K562 (cell line): ENCODE results near the gene MYL5. TPM values are rescaled to one million over a fixed set of nuclear protein-coding genes. Genes with fewer than 3 reads are reported as not detected.

ENCODE experiments used
- ARID2 ChIP-seq: fragments of 450-650 bp; IDR thresholded peaks from 2 replicates; pipeline ENCODE4 v1.6.1; 2017; ENCODE audit warnings: antibody characterized with exemption, mild to moderate bottlenecking
- BRD9 ChIP-seq: fragments of 450-650 bp; IDR thresholded peaks from 2 replicates; pipeline ENCODE4 v1.6.1; 2018; ENCODE audit warnings: low read depth; ENCODE audit not compliant: partially characterized antibody
- CBX3 ChIP-seq, 2 experiments: IDR thresholded peaks; 1 replicate in 1 of 2; 2 replicates in 1 of 2; pipeline ENCODE4 v1.6.1; 2012; ENCODE audit warnings: inconsistent platforms in 2 of 2, low read length in 2 of 2, borderline replicate concordance in 1 of 2, control low read depth in 1 of 2
- CHCHD3 ChIP-seq: fragments of 250-450 bp; sonication (Bioruptor Pico); IDR thresholded peaks from 2 replicates; pipeline ENCODE4 v2.1.2; 2022; ENCODE audit warnings: mild to moderate bottlenecking
- DPF2 ChIP-seq: fragments of 450-650 bp; IDR thresholded peaks from 2 replicates; pipeline ENCODE4 v1.6.1; 2016
- ELK1 ChIP-seq: sonication (generic); formaldehyde crosslinking; IDR thresholded peaks from 2 replicates; pipeline ENCODE4 v1.8.1; 2022; ENCODE audit warnings: missing genetic modification reagents
- FOXO4 ChIP-seq: fragments of 450-650 bp; formaldehyde crosslinking; IDR thresholded peaks from 2 replicates; pipeline ENCODE4 v1.4.0; 2020; ENCODE audit warnings: mild to moderate bottlenecking, moderate library complexity
- GTF2A2 ChIP-seq: IDR thresholded peaks from 2 replicates; pipeline ENCODE4 v1.6.1; 2016; ENCODE audit warnings: mild to moderate bottlenecking, missing genetic modification characterization, missing compliant biosample characterization
- HIVEP1 ChIP-seq: fragments of 250-450 bp; sonication (Bioruptor Pico); IDR thresholded peaks from 2 replicates; pipeline ENCODE4 v1.4.0; 2020; ENCODE audit warnings: mild to moderate bottlenecking
- MCM5 ChIP-seq: fragments of 450-650 bp; IDR thresholded peaks from 2 replicates; pipeline ENCODE4 v1.6.1; 2016; ENCODE audit warnings: low read depth
- MTA2 ChIP-seq: fragments of 450-650 bp; IDR thresholded peaks from 2 replicates; pipeline ENCODE4 v1.6.1; 2016; ENCODE audit warnings: low read depth
- NCOA6 ChIP-seq: fragments of 450-650 bp; IDR thresholded peaks from 2 replicates; pipeline ENCODE4 v1.6.1; 2017; ENCODE audit warnings: mild to moderate bottlenecking
- POLR2AphosphoS5 ChIP-seq: IDR thresholded peaks from 2 replicates; pipeline ENCODE4 v1.6.1; 2011; ENCODE audit warnings: mild to moderate bottlenecking, low read depth, low read length, moderate library complexity; ENCODE audit not compliant: control insufficient read depth, insufficient read depth
- PURB ChIP-seq: sonication (generic); formaldehyde crosslinking; IDR thresholded peaks from 2 replicates; pipeline ENCODE4 v1.9.0; 2021; ENCODE audit warnings: low read depth, mild to moderate bottlenecking, missing genetic modification reagents
- SLC30A9 ChIP-seq: fragments of 250-450 bp; sonication (Bioruptor Pico); IDR thresholded peaks from 2 replicates; pipeline ENCODE4 v1.8.0; 2022; ENCODE audit warnings: mild to moderate bottlenecking, moderate library complexity
- SMAD2 ChIP-seq: fragments of 150-350 bp; IDR thresholded peaks from 2 replicates; pipeline ENCODE4 v1.6.1; 2014; ENCODE audit warnings: low read depth, mild to moderate bottlenecking, low read length
- SNRNP70 ChIP-seq: fragments of 200-400 bp; formaldehyde crosslinking; optimal IDR thresholded peaks from 2 replicates; pipeline ENCODE3; 2017; ENCODE audit warnings: low read depth, low read length
- SPI1 ChIP-seq: IDR thresholded peaks from 2 replicates; pipeline ENCODE4 v1.6.1; 2011; ENCODE audit warnings: low read depth, low read length, control low read depth, borderline replicate concordance
- TAL1 ChIP-seq: fragments of 450-650 bp; IDR thresholded peaks from 2 replicates; pipeline ENCODE4 v1.6.1; 2016; ENCODE audit warnings: mild to moderate bottlenecking
- TOE1 ChIP-seq, 2 experiments: fragments of 450-650 bp in 1 of 2; sonication (generic) in 1 of 2; formaldehyde crosslinking in 1 of 2; IDR thresholded peaks; 2 replicates each; pipeline versions ENCODE4 v1.7.1 to v1.8.0; 2016 to 2022; ENCODE audit warnings: borderline replicate concordance in 2 of 2, mild to moderate bottlenecking in 2 of 2, antibody characterized with exemption in 1 of 2, inconsistent platforms in 1 of 2, low read depth in 1 of 2, missing genetic modification reagents in 1 of 2, moderate library complexity in 1 of 2
- ZNF324 ChIP-seq: fragments of 250-450 bp; sonication (Bioruptor Pico); IDR thresholded peaks from 2 replicates; pipeline ENCODE4 v1.4.0; 2020; ENCODE audit warnings: mild to moderate bottlenecking
- polyA plus RNA-seq, 8 experiments: library from polyadenylated mRNA; depleted of rRNA in 4 of 8; stranded (reverse) in 5 of 8; unstranded in 3 of 8; fragments of >200 nt; fragmentation: Nextera tagmentation in 2 of 8; fragmentation: Illumina TruSeq in 1 of 8; extraction: Ambion mirVana in 2 of 8; extraction: Trizol in 1 of 8; gene quantifications; 2 replicates each; pipeline versions ENCODE4 v1.2.1 to v1.2.3, GENCODE V29; 2011 to 2014; ENCODE audit warnings: inconsistent platforms in 1 of 8, missing spikeins in 1 of 8
- total RNA-seq, 7 experiments: library from RNA; depleted of rRNA in 6 of 7; stranded (reverse); fragments of >200 nt in 6 of 7; fragmentation: Illumina TruSeq in 2 of 7; extraction: Trizol in 2 of 7; gene quantifications; 2 replicates each; pipeline versions ENCODE4 v1.2.1 to v1.2.3, GENCODE V29; 2011 to 2021; ENCODE audit warnings: low replicate concordance in 1 of 7
- TF ChIP-seq, protein P1 (sequence below): fragments of 450-650 bp; IDR thresholded peaks from 2 replicates; pipeline ENCODE4 v1.6.1; 2016; ENCODE audit warnings: borderline replicate concordance
- TF ChIP-seq, protein P2 (sequence below): sonication (generic); formaldehyde crosslinking; IDR thresholded peaks from 2 replicates; pipeline ENCODE4 v1.4.0; 2020; ENCODE audit warnings: mild to moderate bottlenecking, missing genetic modification reagents

The MYL5 gene
- total and polyA plus RNA-seq, 9 of the 15 experiments (the other 6 are each of a cell fraction or from before 2014, with no cell fraction given) = 1.4 to 10.0 (median 4.1) TPM

- TF ChIP-seq ARID2 (no peak), PURB (CRISPR knock-in tag) (no peak), TAL1 (no peak), SLC30A9 (CRISPR knock-in tag) (no peak), ELK1 (no peak), FOXO4 (CRISPR knock-in tag) (no peak), SNRNP70 (no peak), TOE1 (IDR thresholded peaks at IDR 0.05; ENCODE audit: borderline replicate concordance) (peak; percentile 92), TOE1 (CRISPR knock-in tag; IDR thresholded peaks at IDR 0.05; ENCODE audit: borderline replicate concordance, low read depth) (no peak), CBX3 (IDR thresholded peaks at IDR 0.05; ENCODE audit: borderline replicate concordance in 1 of 2, low read length in 2 of 2) (no peak), GTF2A2 (tag) (no peak), SPI1 (no peak), NCOA6 (no peak), POLR2AphosphoS5 (peak; percentile 85), MTA2 (peak; percentile 58), SMAD2 (no peak), HIVEP1 (no peak), MCM5 (no peak), BRD9 (no peak), ZNF324 (no peak), CHCHD3 (CRISPR knock-in tag) (no peak), DPF2 (no peak)
- TF ChIP-seq, protein P1, sequence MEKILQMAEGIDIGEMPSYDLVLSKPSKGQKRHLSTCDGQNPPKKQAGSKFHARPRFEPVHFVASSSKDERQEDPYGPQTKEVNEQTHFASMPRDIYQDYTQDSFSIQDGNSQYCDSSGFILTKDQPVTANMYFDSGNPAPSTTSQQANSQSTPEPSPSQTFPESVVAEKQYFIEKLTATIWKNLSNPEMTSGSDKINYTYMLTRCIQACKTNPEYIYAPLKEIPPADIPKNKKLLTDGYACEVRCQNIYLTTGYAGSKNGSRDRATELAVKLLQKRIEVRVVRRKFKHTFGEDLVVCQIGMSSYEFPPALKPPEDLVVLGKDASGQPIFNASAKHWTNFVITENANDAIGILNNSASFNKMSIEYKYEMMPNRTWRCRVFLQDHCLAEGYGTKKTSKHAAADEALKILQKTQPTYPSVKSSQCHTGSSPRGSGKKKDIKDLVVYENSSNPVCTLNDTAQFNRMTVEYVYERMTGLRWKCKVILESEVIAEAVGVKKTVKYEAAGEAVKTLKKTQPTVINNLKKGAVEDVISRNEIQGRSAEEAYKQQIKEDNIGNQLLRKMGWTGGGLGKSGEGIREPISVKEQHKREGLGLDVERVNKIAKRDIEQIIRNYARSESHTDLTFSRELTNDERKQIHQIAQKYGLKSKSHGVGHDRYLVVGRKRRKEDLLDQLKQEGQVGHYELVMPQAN = no peak
- TF ChIP-seq, protein P2, sequence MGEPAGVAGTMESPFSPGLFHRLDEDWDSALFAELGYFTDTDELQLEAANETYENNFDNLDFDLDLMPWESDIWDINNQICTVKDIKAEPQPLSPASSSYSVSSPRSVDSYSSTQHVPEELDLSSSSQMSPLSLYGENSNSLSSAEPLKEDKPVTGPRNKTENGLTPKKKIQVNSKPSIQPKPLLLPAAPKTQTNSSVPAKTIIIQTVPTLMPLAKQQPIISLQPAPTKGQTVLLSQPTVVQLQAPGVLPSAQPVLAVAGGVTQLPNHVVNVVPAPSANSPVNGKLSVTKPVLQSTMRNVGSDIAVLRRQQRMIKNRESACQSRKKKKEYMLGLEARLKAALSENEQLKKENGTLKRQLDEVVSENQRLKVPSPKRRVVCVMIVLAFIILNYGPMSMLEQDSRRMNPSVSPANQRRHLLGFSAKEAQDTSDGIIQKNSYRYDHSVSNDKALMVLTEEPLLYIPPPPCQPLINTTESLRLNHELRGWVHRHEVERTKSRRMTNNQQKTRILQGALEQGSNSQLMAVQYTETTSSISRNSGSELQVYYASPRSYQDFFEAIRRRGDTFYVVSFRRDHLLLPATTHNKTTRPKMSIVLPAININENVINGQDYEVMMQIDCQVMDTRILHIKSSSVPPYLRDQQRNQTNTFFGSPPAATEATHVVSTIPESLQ (CRISPR knock-in tag) = no peak; the same call in 1 of the 2 replicates
These were observed at the start of gene MYL5, which contains the start of gene ATP5ME (continued) for GRCh38 chr4:674172-675035.
